Stimulated activated CD8-positive, alpha-beta memory T cell treated with anti-CD3 and anti-CD28 coated beads, Interleukin-4, amount 100 ng/mL, for 1 hour (primary cell): Measurements from ENCODE around the gene LHFPL3.
"Not testable (repeated sequence)": the region's sequence is repeated elsewhere in the genome, so short reads cannot be mapped to it uniquely, and the experiment has no call there.

ENCODE experiments used
- DNase-seq, 2 donors: peaks; one replicate each; pipeline ENCODE4 v3.0.0-alpha.2; 2020; ENCODE audit warnings: low read depth in 2 of 2, low spot score in 1 of 2

The LHFPL3 gene

DNA sequence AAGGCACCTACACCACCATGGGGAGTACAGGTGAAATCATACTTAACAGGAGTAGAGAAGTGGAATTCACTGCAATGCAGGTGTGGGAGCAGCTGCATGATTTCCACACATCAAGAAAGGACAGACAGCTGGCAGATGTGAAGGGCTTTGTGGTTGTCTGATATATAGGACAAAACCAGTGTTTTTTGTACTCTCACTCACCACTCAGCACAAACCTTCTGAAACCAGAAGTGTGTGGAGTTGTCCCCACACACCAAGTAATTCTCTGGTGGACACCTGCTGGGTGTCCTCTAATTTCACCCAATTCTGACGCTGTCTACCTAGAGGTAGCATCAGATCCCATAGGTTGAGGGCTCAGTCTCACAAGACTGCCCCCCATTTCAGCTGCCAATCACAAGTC is 357.9 kb downstream of the LHFPL3 start:
- no peak for DNase-seq

DNA sequence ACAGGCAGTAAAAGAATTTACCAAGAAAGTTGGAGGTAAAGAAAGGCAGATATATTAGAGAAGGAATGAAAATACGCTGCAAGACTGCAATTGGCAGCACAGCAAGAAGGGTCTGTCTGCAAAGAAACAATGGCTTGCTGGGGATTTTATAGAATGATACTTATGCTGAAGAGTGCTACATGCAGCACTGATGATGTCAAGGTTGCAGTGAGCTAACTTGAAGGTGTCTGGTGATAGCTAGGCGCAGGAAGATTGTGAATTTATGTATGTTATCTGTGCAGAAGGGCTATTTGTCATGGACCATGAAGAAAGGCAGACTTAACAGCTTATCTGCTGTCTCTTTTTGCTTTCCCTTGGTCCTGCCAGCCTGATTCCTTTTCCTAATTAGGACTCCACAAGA is 366.3 kb downstream of the LHFPL3 start:
- DNase-seq: no peak

DNA sequence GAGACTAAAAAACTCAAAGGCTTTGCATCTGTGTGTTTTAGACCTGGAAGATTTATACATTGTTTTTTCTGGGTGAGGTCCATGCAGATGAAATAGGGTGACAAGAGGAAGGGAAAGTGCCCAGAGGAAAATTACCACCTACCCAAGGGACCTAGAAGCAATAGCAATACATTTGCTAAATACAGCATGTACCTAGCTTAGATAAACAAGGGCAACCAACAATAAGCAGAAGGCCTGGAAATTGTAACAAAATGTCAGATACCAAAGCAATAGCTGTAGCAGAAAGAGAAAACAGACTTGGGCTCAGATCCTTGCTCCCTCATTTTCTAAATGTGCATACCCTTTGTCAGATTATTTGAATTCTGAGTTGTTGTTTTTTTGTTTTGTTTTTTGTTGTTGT is 367.2 kb downstream of the LHFPL3 start:
- DNase-seq: no peak

DNA sequence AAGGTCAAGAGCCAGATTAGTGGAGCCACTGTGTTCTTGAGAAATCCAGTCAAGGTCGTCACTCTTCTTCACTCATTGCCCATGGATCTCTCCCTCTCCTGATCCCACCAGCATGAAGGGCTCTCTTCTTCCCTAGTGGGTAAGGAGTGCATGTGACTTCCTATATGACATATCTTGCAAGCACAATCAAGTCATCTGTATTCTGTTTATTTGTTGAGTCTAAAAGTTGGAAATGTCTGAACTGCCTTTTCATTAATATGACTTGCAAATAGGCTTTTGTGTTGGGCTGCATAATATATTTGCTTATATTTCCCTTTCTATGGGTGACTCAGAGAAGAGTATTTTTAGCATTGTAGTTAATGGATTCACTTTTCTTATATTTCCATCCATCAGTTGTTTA is 371.9 kb downstream of the LHFPL3 start:
- DNase-seq: no peak

DNA sequence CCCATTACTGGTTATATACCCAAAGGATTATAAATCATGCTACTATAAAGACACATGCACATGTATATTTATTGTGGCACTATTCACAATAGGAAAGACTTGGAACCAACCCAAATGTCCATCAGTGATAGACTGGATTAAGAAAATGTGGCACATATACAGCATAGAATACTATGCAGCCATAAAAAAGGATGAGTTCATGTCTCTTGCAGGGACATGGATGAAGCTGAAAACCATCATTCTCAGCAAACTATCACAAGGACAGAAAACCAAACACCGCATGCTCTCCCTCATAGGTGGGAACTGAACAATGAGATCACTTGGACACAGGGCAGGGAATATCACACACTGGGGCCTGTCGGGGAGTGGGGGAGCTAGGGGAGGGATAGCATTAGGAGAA is 392.6 kb downstream of the LHFPL3 start:
- not testable (repeated sequence) for DNase-seq

DNA sequence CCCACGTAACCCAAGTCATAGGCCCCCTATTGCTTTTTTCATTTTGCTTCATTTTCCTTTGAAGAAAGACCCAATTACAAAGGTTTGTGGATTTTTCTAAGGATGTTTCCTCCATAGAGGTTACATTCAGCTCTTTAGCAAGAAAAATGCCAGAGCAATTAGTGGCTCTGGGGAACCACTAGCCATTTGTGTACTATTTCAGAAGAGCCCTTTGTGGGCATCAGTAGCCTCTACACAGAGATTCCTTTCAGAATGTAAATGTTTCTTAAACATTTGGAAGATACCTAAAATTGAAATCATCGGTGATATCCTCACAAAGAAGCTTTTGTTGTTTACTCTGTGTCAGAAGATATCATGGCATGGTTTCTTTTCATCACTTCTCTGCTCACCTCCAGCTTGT is 394.6 kb downstream of the LHFPL3 start:
- no peak for DNase-seq

DNA sequence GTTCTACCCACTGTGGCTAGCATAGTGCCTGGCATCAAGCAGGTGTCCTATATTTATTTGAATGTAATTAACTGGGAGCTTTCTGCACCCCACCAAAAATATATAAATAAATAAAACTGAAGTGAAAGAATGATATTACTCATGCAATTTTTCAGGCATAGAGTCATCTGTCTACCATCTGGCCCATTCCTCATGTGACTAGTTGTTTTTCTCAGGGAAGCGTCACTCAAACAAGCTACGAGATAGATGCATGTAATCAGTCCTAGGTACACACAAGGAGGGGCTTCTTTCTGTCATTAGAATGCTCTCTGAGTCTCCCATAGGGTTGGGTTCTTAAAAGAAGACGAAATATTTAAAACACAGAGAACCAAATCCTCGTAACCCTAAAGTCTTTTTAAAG is 430.1 kb downstream of the LHFPL3 start:
- no peak for DNase-seq

DNA sequence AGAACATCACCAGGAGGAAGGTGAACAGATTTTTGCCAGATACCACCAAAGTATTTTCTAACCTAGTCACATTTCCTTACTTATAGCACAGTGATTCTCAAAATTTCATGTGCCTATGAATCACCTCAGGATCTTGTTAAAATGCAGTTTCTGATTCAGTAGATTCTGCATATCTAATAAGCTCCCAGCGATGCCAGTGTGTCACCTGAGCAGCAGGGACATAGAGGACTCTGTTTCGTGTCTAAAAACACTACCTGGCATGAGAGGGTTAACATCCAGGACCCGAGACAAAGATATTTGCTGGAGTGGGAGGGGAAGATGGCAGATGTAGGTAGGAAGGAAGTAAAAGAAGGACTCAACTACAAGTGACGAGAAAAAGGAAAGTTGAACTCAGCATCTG is 433.5 kb downstream of the LHFPL3 start:
- DNase-seq: no peak

DNA sequence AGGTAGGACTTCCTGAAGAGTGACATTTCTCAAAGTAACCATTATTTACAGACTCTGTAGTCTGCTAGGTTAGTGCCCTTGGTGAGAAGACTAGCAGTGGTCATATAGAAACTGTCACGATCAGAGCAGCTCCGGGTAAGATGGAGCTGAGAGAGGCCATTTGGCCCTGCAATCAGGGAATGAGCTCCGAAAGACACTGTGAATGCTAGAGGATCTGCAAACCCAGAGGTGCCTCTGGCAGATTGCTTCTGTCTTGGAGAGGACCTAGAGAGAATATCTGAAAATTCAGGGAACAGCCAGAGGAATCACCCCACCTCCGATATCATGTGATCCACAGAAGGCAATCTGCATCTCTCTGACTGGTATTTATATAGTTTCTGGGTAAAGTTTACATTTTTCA is 438.7 kb downstream of the LHFPL3 start:
- DNase-seq: no peak

DNA sequence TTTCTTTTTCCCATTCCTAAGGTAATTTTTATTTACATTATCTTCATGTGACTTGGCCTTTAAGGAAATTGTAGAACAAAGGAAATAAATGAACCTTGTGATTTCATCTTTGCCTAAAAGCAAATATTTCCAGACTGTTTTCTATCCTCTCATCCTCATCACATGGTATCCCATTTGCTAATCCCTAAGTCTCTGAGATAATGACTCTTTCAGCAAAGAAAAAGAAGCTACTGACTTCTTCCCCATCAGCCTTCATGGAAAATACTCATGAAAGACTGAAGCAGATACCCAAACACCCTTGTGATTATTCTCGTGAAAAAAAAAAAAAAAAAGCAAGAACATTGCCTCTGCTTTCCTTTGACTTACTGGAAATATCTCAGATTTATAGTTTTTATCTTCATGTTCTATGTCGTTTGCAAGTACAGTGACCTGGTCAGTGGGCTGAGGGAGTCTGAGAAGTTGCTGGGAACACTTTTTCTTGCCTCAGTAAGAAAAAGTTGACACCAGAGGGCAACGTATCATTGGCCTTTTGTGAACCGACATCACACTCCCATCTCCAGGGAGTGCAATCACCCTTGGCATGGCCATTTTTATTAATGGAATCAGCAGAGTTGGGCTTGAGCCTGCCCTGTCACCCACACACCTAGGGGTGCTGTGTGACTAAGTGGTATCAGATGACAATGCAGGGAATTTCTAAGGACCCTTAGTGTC is 439.6 kb downstream of the LHFPL3 start:
- no peak for DNase-seq

DNA sequence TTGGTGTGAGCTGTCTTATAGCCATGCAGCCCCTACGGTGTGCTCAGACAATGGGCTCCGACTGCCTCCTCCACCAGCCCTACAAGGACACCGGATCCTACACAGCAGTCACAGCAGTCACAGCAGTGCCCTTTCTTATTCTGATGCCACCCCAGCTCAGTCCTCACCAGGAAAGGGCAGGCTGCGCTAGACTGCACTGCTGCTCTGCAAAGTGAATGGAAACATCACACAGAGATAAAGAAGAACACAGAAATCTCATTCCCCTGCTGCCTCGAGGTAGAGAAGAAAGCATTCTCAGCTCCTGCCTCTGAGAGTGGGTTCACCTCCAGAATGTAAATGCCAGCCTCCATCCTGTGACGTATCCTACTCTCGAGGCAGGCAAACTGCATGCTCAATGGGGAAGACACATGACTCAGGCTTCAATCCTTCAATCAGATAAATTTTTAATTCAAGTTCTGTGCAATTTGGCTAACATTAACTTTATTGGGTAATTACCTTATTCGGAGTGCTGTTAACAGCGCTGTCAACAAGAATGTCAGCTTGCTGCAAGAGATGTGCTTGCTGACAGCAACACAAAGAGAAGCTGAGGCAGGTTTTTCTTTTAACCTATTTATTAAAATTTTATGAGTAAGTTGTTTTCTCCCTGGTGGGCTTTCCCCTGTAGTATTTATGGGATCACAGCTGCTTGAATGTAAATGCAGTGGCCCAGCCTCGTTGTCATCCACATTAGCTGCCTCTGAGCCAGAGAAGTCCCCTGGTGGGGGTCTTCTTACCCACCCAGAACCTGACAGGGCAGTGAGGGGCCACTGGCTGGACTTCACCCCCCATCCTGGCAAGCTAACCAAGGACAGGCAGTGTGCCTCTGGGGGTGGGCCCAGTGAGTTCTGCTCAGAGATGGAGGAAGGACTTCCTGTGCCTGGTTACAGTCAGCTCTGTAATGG is 444.3 kb downstream of the LHFPL3 start:
- DNase-seq: no peak

DNA sequence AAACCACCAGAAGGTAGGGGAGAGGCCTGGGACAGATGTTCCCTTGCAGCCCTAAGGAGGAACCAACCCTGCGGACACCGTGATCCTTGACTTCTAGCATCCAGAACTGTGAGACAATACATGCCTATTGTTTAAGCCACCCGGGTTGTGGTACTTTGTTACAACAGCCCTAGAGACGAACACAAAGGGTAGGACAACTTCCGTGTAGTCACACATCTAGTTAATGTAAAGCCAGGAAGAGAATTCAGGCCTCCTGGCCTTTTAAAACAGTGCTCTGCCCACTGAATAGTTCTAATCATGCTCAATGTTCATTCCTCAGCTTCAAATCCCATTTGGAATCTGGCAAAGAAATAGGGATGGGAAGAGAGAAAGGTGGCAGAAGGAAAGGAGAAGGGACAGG is 445.4 kb downstream of the LHFPL3 start:
- no peak for DNase-seq

DNA sequence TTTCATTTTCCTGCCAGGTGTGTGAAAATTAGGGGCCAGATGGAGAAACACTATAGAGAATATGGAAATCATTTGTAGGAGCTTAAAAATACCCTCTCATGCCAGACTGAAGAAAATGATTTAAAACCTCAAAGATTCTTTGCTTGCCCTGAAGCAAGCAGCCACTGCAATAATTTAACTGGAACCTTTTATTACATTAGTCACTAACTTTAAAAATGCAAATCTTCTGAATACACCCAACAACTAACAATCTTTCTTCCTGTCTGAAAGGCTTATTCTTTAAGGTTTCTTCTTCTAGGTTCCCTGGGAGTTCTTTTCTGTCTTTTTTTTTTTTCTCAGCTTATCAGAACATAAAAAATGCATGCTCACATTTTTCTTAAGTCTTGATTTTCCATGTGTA is 447.1 kb downstream of the LHFPL3 start:
- no peak for DNase-seq

DNA sequence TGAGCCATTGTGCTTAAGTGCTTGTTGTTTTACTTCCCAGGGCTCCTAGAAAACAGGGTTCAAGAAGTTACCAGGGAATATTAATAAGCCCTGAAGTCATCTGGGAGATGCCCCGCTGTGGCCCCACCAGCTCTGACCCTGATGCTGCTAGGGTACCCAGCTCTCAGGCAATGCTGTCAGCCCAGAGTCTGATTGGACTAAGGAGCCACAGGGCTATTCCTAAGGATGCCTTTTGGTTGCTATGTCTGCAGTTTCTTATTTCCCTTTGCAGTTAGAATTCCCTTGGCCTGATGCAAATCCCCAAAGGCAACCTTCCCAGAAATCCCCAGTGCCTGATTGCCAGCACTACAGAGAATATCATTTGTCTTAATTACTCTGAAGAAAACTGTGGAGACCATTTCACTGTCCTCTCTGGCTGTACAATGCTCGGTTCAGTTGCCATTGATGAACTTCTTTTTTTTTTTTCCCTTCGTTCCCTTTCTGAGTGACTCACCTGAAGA is 448.9 kb downstream of the LHFPL3 start:
- DNase-seq: no peak

DNA sequence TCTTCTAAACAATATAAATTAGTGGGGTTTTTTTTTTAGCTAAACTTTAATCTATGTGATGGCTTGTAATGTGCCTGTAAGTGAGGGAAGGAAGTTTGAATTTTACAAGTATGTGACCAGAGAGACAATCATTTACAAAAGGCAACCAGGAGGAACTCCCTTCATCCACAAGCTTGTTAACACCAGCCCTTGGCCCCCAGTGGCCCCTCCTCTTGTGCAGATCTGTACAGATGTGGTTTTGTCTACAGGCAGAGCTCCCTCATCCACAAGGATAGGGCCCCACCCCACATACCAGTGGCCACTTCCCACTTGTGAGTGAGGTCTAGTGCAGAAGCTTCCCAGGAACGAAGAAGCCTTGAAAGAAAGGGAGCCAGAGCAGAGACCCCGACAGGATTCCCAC is 451.5 kb downstream of the LHFPL3 start:
- no peak for DNase-seq

DNA sequence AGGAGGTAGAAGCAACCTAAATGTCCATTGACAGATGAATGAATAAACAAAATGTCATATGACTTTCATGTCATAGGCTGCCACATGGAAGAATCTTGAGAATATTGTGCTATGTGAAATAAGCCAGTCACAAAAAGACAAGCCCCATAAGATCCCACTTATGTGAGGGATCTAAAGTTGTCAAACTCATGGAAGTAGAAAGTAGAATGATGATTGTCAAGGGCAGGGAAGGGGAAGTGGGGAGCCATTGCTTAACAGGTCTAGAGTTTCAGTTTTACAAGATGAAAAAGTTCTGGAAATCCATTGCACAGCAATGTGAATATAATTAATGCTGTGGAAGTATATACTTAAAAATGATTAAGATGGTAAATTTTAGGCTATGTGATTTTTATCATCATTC is 456.3 kb downstream of the LHFPL3 start:
- DNase-seq: no peak

DNA sequence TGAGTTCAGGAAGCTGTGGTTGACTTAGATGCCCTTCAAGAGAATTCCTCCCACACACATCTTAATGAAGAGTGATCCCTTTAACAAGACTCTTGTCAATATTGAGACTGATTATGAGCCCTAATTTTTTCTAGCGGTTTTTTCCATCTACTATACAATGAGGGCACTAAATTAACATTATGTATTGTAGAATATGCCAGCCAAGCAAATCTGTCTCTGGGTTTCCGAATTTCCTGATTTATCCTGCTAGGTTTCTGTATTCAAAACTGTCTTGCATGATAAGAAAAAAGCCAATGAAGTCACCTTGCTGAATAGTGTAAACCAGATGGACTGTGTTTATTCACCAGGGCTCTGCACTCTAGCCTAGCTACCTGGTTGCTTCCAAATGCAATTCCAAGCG is 461.4 kb downstream of the LHFPL3 start:
- no peak for DNase-seq

DNA sequence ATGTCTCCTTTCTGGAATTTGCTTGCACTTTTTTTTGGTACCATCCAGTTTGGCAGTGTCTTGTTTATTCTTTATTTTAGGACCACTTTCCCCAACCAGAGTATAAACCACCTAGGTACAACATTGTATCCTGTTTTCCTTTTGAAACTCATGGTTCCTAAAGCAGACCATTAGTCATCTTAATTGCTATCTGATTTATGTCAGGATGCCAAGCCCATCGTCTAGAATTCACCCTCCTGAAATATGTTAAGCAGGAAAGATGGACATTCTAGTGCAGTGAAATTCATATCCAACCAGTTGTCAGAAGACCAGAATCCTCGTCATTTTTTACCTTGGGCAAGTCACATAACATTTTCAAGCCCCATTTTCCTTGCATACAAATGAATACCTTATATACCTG is 462.0 kb downstream of the LHFPL3 start:
- no peak for DNase-seq

DNA sequence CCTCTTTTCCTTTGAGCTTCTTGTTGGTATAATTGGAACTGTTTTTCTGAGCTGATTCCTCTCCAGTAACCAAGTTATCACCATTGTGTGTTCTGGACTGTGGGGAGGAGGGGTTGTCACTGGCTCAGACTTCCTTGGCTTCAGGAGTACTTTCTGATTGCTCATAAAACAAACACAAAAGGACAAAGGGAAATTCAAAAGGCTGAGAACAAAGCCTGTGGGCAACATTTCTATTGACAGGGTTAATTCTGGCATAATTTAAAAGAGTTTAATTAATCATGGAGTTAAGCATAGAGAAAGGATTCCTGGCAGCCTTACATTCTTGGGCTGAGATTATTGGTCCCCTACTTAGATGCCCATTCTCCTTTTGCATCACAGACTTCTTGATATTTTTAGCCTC is 462.7 kb downstream of the LHFPL3 start:
- no peak for DNase-seq

DNA sequence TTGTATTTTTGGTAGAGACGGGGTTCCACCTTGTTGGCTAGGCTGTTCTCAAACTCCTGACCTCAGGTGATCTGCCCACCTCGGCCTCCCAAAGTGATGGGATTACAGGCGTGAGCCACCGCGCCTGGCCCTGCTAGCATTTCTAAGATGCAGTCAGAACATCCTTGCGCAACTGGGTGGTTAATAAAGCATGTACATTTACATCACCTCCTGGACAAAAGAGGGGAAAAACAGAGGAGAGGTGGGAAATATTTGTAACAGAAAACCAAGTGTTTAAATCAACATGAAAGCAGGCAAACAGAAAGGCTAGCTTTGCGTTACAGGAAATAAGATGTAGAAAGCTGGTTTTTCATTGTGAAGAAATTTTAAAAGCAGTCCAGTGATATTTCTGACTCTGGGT is 464.7 kb downstream of the LHFPL3 start:
- DNase-seq: no peak

DNA sequence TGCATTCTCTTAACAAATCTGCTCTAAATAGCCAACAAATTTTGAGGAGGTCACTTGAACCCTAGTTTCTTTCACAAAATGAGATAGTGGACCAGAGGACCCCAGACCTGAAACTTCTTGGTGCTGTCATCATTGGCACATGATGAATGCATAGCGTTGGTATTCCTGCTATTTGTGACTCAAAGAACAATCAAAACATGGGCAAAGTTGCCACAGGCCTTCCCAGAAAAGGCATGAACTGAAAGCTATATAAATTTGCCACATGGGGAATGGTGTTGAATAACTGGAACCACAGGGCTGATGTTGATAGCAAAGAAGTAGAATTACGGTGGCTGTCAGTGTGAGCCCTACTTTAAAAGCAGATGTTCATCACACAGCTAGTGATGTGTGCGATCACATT is 465.8 kb downstream of the LHFPL3 start:
- no peak for DNase-seq

DNA sequence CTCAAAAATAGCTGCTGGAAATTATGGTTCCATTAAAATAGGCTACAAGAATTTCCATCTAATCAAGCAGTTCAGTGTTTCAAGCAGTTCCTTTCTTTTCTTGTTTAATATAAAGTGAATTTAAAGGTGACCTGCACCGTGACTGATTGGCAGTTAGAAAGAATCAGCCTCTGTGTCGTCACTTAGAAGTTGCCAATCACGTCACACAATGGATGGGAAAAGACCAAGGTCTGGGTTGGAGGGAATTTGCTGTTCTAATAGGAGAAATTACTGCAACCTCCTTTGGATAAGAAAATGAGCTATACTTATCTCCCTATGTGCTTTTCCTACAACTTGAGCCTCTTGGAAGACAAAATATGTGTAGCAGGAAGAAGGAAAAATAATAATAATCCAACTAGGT is 466.2 kb downstream of the LHFPL3 start:
- no peak for DNase-seq
